Activated CD4-positive, alpha-beta T cell treated with anti-CD3 and anti-CD28 coated beads, Interleukin-2, amount 50 U/mL, for 24 hours (primary cell): ENCODE measurements around the gene SETD6.

Source experiments
- DNase-seq, 2 donors: peaks; one replicate each; pipeline ENCODE4 v3.0.0-alpha.2; 2020; ENCODE audit warnings: low read depth in 1 of 2, low spot score in 1 of 2

The SETD6 gene

GRCh38 chr16:58493756-58494431, 21.4 kb upstream of the SETD6 start:
- no peak for DNase-seq

GRCh38 chr16:58494981-58495520, 20.3 kb upstream of the SETD6 start:
- peak in 1 of 2 donors; percentile 66 for DNase-seq

DNA sequence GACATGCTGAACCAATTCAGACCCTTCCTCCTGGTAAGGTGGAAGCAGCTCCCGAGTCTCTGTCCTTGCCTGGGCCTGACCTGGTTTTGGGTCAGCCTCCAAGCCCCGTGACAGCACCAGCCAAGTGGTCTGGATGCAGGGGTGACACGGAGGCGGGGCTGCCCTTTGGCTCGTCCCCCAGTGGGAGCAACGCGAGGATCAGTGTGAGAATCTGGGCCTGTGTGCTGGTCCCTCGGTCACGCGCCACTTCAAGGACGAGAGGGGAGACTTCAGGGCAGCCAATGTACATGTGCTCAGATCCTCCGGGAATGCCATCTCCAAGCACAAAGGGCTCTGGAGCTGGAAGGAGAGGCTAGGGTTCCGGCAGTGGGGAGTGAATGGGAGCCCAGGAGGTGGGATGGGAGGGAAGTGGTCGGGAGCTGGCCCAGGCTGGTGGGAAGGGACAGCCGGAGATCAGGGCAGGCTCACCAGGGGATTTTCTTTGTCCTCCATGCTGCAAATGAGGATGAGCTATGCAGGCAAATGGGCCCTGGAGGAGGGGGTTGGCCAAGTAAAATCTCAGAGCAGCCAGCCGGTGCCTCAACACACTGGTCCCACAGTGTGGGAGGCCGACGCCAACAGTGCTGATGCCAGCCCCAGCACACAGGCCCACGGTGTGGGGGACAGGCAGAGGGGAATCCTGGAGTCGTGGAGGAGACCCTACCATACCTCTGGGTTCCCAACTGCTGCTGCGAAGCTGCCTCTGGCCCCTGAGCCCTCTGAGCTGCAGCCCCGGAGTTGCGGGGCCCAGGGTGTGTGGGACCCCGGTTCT, 19.6 kb upstream of the SETD6 start:
- no peak for DNase-seq

DNA sequence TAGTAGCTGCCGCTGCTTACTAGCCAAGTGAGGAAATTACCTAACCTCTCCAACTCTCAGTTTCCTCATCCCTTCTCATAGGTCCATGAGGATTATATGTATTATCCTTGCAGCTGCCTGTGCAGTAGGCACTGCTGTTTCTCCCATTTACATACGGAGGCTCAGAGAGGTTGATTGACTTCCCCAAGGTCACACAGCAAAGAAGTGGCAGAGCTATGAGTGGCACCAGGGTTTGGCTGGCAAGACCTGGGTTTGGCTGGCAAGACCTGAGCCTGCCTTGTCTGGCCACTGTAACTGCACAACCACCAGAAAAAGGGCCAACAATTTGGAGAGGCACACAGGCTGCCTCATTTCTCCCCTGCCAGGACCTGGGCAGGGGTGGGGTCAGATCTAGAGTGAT, 17.8 kb upstream of the SETD6 start:
- no peak for DNase-seq

- no peak for DNase-seq
Measured at GRCh38 chr16:58497935-58498334, 17.4 kb upstream of the SETD6 start.

DNA sequence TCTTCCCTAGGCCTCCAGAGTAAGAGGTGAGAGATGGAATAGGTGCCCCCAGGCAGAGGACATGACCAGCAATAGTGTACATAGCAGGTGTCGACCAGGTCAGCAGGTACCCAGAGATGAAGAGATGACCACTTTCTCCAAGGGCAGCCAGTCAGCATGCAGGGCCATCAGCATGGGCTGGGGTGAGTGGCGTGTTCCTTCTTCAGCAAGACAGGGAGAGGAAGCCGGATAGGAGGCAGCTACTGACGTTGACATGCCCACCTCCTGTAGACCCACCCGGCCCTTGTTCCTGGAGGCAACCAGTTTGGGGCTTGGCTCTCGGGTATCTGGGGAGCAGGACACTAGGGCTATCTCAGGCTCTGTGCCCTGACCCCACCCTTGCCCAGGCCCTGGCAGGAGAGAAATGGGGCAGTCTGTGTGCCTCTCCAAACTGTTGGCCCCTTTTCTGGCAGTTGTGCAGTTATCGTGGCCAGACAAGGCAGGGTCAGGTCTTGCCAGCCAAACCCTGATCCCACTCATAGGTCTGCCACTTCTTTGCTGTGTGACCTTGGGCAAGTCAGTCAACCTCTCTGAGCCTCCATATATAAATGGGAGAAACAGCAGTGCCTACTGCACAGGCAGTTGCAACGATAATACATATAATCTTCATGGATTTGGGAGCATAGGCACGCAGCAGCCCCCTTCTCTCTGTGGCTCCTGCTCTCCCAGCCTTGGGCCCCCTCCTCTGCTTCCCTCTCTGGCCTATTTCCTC, 16.8 kb upstream of the SETD6 start:
- no peak for DNase-seq

- DNase-seq = no peak
Measured at GRCh38 chr16:58499092-58499511, 16.2 kb upstream of the SETD6 start.

GRCh38 chr16:58499615-58500351, 15.5 kb upstream of the SETD6 start, which contains the start of gene NDRG4:
NDRG4 (plus strand) TSS chr16:58500143; CDS start chr16:58500249, 106 bp downstream.
- no peak for DNase-seq

GRCh38 chr16:58500430-58501241, 14.7 kb upstream of the SETD6 start:
- DNase-seq = no peak

DNA sequence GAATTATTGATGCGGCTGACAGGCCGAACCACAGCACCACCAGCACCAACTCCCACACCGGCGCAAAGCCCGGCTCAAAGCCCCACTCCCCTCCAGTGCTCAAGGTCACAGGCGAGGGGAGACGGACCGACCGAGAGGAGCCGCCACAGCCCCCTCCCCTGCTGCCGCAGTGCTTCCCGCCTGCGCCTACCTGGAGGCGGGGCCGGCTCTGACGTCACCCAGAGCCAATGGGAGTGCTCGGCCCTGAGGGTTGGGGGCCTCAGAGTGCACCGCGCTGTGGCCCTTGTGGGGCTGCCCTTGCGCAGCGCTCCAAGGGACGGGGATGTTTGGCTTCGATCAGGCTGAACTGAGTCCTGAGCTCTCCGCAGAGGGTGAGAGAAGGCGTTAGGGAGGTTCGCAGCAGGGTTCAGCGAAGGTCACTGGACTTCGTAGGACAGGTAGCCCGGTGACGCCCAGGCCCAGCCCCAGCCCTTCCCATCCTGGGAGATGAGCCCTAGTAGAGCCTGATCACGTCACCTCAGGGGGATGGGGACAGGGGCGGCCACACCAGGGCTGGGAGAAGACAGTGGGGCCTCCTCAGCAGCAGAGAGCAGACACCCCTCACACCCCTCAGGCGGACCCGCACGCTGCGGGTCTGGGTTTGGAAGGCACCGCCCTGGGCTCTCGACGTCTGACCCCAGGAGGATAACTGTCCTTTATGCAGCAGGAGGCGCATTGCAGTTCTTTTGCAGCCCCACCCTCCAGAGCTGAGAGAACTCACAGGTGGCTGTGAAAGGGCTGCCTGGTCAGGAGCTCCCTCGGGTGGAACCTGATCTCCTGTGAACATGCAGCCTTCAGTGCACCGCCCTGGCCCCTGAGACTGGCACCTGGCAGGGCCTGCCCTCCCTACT, 13.8 kb upstream of the SETD6 start:
- no peak for DNase-seq

DNA sequence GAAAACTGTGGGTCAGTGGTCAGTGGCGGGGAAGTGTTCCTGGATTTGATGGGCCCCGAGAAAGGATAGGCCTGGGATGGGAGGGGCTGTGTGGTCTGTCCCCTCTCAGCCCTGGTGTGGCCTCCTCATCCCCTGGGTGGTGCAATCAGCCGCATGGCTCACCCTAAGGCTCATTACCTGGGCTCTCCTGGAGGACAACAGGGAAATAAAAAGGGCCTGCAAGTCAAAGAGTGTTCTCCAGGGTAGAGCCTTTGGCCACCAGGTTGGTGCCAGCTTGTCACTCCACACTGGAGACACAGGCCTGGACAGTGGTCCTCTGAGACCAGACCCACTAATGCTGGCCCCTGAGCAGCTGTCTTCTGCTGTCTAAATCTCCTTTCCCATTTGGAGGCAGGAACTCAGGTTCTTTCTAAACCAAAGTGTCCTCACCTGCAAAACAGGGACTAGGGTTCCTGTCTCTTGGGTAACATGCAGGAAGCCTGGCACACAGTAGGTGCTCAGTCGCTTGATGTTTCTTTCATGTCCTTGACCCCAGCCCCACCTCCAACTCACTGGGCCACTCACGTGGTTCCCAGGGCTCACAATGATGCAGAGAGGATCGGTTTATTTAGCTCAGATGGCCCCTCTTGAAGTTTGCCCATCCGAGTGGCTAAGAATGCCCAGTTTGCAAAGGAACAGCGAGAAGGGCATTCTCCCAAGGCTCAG, 12.9 kb upstream of the SETD6 start:
- DNase-seq = no peak

DNA sequence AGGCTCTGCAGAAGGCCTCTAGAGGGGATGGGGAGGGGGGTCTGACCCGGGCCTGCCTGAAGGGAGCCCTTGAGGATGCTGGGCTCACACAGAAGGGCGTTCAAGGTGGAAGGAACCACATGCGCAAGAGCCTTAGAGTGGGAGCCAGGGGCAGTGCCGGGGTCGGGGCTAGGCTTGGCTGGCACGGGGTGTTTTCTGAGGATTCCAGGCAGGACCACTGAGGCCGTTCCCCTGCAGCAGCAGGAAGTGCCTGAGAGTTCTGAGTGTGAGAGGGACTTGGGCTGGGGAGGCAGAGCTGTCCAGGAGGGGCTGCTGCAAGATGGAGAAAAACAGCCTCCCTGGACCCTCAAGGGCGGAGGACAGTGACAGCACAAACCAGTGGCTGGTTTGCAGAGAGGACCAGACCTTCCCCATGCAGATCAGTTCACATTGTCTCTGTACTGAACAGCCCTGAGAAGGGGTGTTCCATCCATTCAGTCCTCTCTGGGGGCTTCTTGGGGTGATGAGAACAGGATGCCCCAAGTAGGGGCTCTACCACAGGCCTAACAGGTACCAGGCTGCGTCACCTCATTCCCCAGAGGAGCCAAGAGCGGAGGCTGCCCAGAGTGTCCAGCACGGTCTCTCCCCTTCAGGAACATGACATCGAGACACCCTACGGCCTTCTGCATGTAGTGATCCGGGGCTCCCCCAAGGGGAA, 12.0 kb upstream of the SETD6 start:
- no peak for DNase-seq

- DNase-seq = no peak
Measured at GRCh38 chr16:58503863-58504688, 11.2 kb upstream of the SETD6 start.

GRCh38 chr16:58506241-58507194, 8.8 kb upstream of the SETD6 start:
- DNase-seq = no peak

DNA sequence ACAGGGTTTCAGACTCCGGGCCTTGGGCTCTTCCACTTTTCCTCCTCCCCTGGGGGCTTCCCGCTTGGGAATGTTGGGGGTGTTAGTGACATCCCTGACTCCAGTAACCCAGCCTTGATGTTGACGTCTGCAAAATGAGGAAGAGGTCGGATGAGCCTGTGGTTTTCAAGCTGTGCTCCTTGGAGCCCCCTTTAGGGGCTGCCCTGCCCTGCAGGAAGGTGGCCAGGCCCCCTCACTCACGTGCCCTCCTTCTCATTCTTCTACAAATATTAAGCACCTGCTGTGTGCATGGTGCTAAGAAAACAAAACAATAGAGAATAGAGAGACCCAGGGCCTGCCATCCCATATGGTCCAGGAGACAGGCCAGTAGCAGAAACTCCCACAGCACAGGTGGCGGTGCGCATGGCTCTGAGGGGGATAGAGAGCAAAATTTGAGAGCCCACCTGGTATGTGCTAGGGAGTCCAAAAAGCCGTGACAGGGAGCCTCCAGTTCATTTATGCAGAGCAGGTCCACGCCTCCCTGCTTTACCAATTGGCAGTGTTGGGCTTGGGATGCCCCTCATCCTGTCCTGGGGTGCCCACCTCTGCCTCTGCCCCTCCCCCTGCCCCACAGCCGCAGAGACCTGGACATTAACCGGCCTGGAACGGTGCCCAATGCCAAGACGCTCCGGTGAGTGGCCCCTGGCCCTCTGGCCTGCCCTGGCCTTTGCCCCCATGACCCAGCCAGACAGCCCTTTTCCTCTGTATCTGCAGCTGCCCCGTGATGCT, 7.9 kb upstream of the SETD6 start:
- no peak for DNase-seq
